OCI-LY1 (cell line): ENCODE results near the gene P2RX4.
"Not testable (repeated sequence)": the region's sequence is repeated elsewhere in the genome, so short reads cannot be mapped to it uniquely, and the experiment has no call there.

Source experiments
- H2AFZ ChIP-seq: fragments of 200-600 bp; sonication (generic), shearing (Covaris generic); 2 replicates; pipeline ENCODE4 v1.6.0; 2014; ENCODE audit warnings: antibody characterized with exemption, mild to moderate bottlenecking, low read length
- H3F3A ChIP-seq: fragments of 200-600 bp; sonication (generic), shearing (Covaris generic); 2 replicates; pipeline ENCODE4 v1.6.0; 2014; ENCODE audit warnings: mild to moderate bottlenecking, antibody characterized with exemption, low read length, moderate library complexity; ENCODE audit not compliant: insufficient read depth
- H3K27ac ChIP-seq: fragments of 200-600 bp; sonication (generic); 2 replicates; pipeline ENCODE4 v1.5.1; 2014; ENCODE audit warnings: low read length, mixed run types, mild to moderate bottlenecking, low read depth; ENCODE audit not compliant: poor library complexity, severe bottlenecking
- H3K27me3 ChIP-seq: fragments of 200-600 bp; sonication (generic); 2 replicates; pipeline ENCODE4 v1.6.0; 2014; ENCODE audit warnings: antibody characterized with exemption, mild to moderate bottlenecking, low read length, moderate library complexity; ENCODE audit not compliant: insufficient read depth
- H3K36me3 ChIP-seq: fragments of 200-600 bp; sonication (generic); 2 replicates; pipeline ENCODE4 v1.6.1; 2014; ENCODE audit warnings: mild to moderate bottlenecking, antibody characterized with exemption, low read length, moderate library complexity, mixed read lengths; ENCODE audit not compliant: insufficient read depth
- H3K4me1 ChIP-seq: fragments of 200-600 bp; sonication (generic); 2 replicates; pipeline ENCODE4 v1.5.1; 2014; ENCODE audit warnings: mild to moderate bottlenecking, low read length, moderate library complexity; ENCODE audit not compliant: insufficient read depth, severe bottlenecking
- H3K4me2 ChIP-seq: fragments of 200-600 bp; sonication (generic), shearing (Covaris generic); 2 replicates; pipeline ENCODE4 v1.6.1; 2014; ENCODE audit warnings: low read length
- H3K4me3 ChIP-seq: fragments of 200-600 bp; sonication (generic); 2 replicates; pipeline ENCODE4 v1.5.1; 2014; ENCODE audit warnings: low read length, low read depth, mild to moderate bottlenecking, mixed read lengths; ENCODE audit not compliant: poor library complexity, severe bottlenecking
- H3K79me2 ChIP-seq: fragments of 200-600 bp; shearing (Covaris generic); 2 replicates; pipeline ENCODE4 v1.6.1; 2016; ENCODE audit warnings: mixed run types, low read length, mixed read lengths; ENCODE audit not compliant: insufficient read depth
- H3K9ac ChIP-seq: fragments of 200-600 bp; sonication (generic), shearing (Covaris generic); 2 replicates; pipeline ENCODE4 v1.6.1; 2014; ENCODE audit warnings: mild to moderate bottlenecking, low read length, mixed read lengths
- H3K9me2 ChIP-seq: fragments of 200-600 bp; sonication (generic), shearing (Covaris generic); 2 replicates; pipeline ENCODE4 v1.6.1; 2014; ENCODE audit warnings: low read depth, mild to moderate bottlenecking, low read length, mixed read lengths
- H3K9me3 ChIP-seq: fragments of 200-600 bp; shearing (Covaris generic); 2 replicates; pipeline ENCODE4 v1.6.1; 2014; ENCODE audit warnings: low read length, mixed read lengths
- H4K20me1 ChIP-seq: fragments of 200-600 bp; sonication (generic), shearing (Covaris generic); 2 replicates; pipeline ENCODE4 v1.6.0; 2016; ENCODE audit warnings: mild to moderate bottlenecking, low read length; ENCODE audit not compliant: insufficient read depth
- CTCF ChIP-seq: fragments of 200-600 bp; sonication (generic), shearing (Covaris generic); IDR thresholded peaks from 2 replicates; pipeline ENCODE4 v1.5.1; 2017; ENCODE audit warnings: mild to moderate bottlenecking, antibody characterized with exemption, low read length, moderate library complexity, mixed read lengths
- EZH2 ChIP-seq: fragments of 200-600 bp; sonication (generic), shearing (Covaris generic); IDR thresholded peaks from 2 replicates; pipeline ENCODE4 v1.8.0; 2017; ENCODE audit warnings: borderline replicate concordance, mixed run types, mild to moderate bottlenecking, antibody characterized with exemption, low read length, moderate library complexity, mixed read lengths

Gene P2RX4

GRCh38 chr12:121227294-121227693 is 17.4 kb downstream of the P2RX4 start:
- Histone ChIP-seq H3K9ac (peak overlapping the region; percentile 30; the same call in 1 of the 2 replicates), H3K27ac (peak overlapping the region; percentile 89), H4K20me1 (no peaks in the 10 kb centered on the region), H3K4me1 (peaks cover 33% of the 10 kb centered on the region), H3K9me2 (no peaks in the 10 kb centered on the region), H3K4me2 (peak overlapping the region; percentile 53), H3K79me2 (no peaks in the 10 kb centered on the region), H3K9me3 (no peaks in the 10 kb centered on the region), H3K27me3 (no peaks in the 10 kb centered on the region), H3K4me3 (peak overlapping the region; percentile 21), H3F3A (peaks cover 4% of the 10 kb centered on the region; the same call in 1 of the 2 replicates), H2AFZ (no peak overlapping the region), H3K36me3 (peaks cover 15% of the 10 kb centered on the region; the same call in 1 of the 2 replicates)
- TF ChIP-seq EZH2, result no peak
- TF ChIP-seq CTCF, result no peak

- Histone ChIP-seq H3K79me2 (no peaks in the 10 kb centered on the region), H3K4me2 (no peak overlapping the region), H3K9me2 (no peaks in the 10 kb centered on the region), H3K27me3 (no peaks in the 10 kb centered on the region), H3K4me1 (peaks cover 17% of the 10 kb centered on the region), H3K27ac (peak overlapping the region; percentile 27), H3K36me3 (peaks cover 17% of the 10 kb centered on the region; the same call in 1 of the 2 replicates), H3F3A (peaks cover 1% of the 10 kb centered on the region; the same call in 1 of the 2 replicates), H2AFZ (no peak overlapping the region), H4K20me1 (no peaks in the 10 kb centered on the region), H3K9me3 (no peaks in the 10 kb centered on the region), H3K4me3 (no peak overlapping the region), H3K9ac (no peak overlapping the region)
- TF ChIP-seq CTCF (no peak), EZH2 (no peak)
Measured at GRCh38 chr12:121228919-121229665, 19.2 kb downstream of the P2RX4 start.

- not testable (repeated sequence) for H3K27me3 ChIP-seq, H2AFZ ChIP-seq, H3F3A ChIP-seq, H3K79me2 ChIP-seq, H3K9me2 ChIP-seq, H4K20me1 ChIP-seq, H3K4me2 ChIP-seq, H3K9ac ChIP-seq, H3K9me3 ChIP-seq, H3K4me3 ChIP-seq
- H3K4me1 ChIP-seq, result peaks cover 15% of the 10 kb centered on the region
- TF ChIP-seq CTCF, result peak; percentile 89
- H3K36me3 ChIP-seq, result peaks cover 16% of the 10 kb centered on the region; the same call in 1 of the 2 replicates
- H3K27ac ChIP-seq, result peak overlapping the region; percentile 27
Measured at GRCh38 chr12:121229826-121230537, 20.1 kb downstream of the P2RX4 start.
